HG02678 (cell line): ENCODE data around the gene SCAPER.
"Not testable (repeated sequence)": the region's sequence is repeated elsewhere in the genome, so short reads cannot be mapped to it uniquely, and the experiment has no call there.

Source experiments
- ATAC-seq: cut with Tn5 transposase; IDR thresholded peaks from one replicate; pipeline ENCODE4 v1.9.1; 2021; ENCODE audit warnings: mild to moderate bottlenecking, moderate library complexity; ENCODE audit not compliant: unreplicated experiment

Gene SCAPER

DNA sequence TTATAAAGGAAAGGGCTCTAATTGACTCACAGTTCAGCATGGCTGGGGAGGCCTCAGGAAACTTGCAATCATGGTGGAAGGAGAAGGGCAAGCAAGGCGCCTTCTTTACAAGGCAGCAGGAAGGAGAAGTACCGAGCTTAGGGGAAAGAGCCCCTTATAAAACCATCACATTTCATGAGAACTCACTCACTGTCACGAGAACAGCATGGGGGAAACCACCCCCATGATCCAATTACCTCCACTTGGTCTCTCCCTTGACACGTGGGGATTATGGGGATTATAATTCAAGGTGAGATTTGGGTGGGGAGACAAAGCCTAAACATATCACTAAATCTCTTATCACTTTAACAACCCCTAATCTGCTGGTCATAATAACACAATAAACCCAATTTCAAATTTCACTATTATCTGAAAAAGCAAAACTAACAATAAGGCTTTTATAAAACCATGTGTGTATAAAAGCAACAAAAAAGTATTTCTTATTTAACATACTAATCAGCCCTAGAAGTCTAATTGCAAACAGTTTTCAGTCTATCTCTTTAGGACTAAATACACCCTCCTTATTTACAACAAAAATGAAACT, 43.2 kb downstream of the SCAPER start:
- ATAC-seq = no peak

DNA sequence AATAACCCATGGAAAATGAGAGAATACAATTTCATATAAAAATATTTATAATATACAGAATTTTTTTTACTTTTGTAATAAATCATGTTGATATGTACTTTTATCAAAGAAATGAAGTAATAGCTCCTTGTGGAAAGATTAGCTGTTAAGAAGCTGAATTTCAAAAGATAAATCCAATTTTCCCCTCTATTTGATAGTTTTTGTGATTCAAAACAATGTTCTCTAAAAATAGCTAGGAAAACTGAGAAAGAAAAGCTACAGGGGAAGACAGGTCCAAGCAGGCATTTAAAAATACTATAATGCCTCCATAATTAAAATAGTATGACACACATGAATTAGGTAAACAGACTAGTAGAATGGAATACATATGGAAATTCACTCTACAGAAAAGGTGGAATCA, 44.9 kb downstream of the SCAPER start:
- ATAC-seq = no peak

DNA sequence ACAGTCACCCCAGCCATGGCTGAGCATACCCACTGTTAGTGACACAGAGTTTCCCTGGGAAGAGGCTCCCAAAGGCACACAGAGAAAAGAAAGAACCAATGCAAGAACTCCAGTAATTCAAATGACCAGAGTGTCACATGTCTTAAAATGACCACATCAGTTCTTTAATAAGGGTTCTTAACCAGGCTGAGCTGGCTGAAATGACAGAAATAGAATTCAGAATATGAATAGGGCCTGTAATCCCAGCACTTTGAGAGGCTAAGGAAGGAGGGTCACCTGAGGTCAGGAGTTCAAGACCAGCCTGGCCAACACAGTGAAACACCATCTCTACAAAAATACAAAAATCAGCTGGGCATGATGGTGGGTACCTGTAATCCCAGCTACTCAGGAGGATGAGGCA, 54.8 kb downstream of the SCAPER start:
- ATAC-seq = not testable (repeated sequence)

DNA sequence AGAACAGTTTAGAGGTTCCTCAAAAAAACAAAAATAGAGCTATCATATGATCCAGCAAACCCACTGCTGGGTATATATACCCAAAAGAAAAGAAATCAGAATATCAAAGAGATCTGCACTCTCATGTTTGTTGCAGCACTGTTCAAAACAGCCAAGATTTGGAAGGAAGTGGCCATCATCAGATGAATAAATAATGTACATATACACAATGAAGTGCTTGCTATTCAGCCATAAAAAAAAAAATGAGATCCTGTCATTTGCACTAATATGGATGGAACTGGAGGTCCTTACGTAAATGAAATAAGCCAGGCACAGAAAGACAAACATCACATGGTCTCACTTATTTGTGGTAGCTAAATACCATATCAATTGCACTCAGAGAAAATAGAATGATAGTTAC, 58.4 kb downstream of the SCAPER start:
- no peak for ATAC-seq

DNA sequence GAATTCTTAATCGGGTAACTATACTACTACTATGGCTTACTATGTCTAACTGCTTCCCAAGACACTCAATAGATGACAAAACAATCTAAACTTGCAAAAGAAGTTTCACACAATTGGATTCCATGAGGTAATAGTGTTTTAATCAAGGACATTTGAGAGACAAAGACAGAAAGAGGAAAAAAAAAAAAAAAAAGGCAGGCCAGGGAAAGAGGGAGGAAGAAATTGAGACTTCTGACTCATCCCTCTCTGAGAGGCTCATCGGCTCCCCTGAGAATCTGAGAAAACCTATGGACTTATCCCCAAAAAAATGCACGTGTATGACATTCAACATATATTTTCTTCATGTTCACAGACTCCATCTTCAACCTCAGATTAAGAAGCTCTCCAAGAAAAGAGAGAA, 61.0 kb downstream of the SCAPER start:
- no peak for ATAC-seq

DNA sequence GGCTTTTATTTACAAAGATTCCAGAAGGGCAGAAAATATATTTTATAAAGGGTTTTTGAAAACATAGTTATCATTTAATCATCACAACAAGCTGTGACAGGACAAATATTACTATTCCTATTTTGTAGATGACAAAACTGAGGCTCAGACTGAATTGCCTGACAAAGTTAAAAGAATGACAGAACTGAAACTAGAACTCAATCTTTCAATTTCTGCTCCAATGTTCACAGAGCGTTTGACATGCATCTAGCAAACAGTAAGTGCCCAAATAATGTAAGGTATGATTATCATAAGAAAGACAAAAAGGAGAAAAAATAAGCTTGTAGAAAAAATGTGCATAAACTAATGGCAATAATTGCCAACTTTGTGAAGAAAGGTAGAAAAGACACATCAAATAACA, 61.9 kb downstream of the SCAPER start:
- no peak for ATAC-seq

DNA sequence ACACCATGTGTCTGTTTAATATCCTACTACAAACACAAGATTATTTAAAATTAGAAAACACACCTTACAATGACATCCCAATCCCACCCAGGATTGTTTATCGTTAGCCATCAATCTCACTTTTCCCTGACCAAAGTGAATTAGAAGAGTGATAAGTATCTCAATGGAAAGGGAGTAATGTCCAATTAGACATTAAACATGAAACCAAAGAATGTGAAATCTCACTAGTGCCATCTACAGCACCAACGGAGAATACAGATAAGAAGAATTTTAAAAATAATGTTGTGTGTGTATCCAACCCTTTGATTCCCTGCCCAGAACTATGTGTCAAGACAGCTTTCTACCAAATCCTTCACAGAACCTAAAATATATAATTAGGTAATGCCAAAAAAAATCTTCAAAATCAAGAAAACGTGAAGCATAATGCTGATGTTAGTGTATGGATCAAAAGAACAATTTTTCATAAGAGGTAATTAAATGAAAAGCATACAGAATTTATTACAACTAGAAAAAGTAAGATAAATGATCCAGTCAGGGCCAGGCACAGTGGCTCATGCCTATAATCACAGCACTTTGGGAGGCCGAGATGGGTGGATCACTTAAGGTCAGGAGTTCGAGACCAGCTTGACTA, 64.2 kb downstream of the SCAPER start:
- ATAC-seq = no peak

DNA sequence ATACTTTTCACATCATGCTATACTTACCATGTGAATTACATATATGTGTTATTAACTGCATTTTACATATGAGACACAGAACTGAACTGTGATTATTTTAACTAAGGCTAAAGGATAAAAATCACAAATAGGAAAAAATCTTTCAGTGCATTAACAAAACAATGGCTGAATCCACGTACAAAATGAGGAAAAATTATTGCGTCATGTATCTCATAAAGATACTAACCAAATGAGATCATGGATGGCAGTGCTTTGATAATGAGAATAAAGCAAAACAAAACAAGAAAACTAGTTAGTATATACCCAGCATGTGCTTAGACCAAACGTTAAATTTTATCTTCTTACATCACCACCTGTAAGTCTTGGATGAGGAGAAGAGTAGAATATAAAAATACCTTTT, 66.0 kb downstream of the SCAPER start:
- ATAC-seq = no peak

DNA sequence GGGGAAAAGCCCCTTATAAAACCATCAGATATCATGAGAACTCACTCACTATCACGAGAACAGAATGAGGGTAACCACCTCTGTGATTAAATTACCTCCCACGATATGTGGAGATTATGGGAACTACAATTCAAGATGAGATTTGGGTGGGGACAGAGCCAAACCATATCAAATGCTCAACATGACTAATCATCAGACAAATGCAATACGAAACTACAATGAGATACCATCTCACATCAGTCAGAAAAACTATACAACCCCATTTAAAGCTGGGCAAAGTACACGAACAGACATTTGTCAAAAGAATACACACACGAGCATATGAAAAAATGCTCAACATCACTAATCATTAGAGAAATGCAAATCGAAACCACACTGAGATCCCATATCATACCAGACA, 67.7 kb downstream of the SCAPER start:
- no peak for ATAC-seq

DNA sequence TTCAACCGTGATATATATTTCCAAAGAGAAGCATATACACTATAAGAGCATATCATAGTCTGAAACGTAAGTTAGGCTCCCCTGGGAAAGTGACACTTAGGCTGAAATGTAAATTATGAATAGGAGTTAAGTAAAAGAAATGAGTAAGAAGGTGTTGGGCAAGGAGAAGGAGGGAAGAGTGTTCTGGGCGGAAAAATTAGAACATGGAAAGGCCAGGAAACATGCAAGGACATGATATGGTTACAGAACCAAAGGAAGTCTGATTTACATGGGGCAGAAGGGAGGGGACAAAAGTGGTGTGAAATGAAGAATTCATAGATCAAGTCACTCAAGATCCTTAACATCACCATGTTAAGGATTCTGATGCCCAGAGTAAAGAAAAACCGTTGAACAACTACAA, 75.2 kb downstream of the SCAPER start:
- no peak for ATAC-seq

DNA sequence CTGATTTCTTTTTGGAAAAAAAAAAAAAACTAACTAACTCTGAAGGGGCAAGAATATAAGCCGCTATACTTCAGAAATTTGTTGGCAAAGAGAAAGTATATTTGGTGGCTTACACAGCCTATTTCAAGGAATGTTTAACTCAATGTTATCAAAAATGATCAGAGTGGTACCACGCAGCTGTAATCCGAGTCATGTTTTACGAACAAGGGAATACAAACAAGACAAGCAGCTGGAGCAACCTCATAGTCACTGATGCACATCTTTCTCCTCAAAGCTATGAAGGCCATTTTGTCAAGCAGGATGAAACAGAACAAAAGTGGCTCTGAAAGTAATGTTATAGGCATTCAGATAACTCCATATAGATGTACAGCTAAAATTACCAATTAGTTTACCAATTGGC, 81.2 kb downstream of the SCAPER start:
- ATAC-seq = no peak

DNA sequence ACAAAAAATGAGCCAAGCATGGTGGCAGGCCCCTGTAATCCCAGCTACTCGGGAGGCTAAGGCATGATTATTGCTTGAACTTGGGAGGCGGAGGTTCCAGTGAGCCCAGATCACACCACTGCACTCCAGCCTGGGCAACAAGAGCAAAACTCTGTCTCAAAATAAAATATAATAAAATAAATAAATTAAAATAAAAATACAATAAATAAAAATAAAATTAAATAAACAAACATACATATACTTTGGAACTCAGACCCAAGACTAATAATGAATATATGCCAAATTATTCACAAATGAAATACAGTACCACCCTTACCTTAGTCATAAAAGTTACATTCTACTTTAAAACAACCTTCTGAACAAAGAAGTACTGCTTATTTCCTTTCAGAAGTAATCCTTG, 81.8 kb downstream of the SCAPER start:
- ATAC-seq = no peak

DNA sequence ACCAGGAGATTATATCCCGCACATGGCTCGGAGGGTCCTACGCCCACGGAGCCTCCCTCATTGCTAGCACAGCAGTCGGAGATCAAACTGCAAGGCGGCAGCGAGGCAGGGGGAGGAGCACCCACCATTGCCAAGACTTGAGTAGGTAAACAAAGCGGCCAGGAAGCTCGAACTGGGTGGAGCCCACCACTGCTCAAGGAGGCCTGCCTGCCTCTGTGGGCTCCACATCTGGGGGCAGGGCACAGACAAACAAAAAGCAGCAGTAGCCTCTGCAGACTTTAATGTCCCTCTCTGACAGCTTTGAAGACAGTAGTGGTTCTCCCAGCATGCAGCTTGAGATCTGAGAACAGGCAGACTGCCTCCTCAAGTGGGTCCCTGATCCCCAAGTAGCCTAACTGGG, 86.2 kb downstream of the SCAPER start:
- ATAC-seq = not testable (repeated sequence)

DNA sequence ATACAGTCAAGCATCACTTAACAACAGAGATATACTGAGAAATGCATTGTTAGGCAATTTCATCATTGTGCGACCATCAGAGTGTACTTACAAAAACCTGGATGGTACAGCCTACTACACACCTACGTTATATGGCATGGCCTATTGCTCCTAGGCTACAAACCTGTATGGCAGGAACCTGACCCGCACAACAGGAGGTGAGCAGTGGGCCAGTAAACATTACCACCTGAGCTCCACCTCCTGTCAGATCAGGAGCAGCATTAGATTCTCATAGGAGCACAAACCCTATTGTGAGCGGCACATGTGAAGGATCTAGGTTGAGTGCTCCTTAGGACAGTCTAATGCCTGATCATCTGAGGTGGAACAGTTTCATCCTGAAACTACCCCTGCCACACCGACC, 89.7 kb downstream of the SCAPER start:
- no peak for ATAC-seq

DNA sequence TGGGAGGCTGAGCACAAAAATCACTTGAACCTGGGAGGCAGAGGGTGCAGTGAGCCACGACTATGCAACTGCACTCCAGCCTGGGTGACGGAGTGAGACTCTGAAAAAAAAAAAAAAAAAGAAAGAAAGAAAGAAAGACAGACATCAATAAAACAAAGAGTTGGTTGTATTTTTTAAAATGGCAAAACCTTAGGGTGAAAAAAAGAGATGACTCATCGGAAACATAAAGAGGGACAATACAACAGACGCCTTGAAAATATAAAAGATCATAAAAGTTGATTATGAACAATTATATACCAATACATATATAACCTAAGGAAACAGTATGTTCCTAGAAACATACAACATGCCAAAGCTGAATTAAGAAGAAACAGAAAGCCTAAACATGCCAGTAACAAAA, 92.8 kb downstream of the SCAPER start:
- no peak for ATAC-seq

DNA sequence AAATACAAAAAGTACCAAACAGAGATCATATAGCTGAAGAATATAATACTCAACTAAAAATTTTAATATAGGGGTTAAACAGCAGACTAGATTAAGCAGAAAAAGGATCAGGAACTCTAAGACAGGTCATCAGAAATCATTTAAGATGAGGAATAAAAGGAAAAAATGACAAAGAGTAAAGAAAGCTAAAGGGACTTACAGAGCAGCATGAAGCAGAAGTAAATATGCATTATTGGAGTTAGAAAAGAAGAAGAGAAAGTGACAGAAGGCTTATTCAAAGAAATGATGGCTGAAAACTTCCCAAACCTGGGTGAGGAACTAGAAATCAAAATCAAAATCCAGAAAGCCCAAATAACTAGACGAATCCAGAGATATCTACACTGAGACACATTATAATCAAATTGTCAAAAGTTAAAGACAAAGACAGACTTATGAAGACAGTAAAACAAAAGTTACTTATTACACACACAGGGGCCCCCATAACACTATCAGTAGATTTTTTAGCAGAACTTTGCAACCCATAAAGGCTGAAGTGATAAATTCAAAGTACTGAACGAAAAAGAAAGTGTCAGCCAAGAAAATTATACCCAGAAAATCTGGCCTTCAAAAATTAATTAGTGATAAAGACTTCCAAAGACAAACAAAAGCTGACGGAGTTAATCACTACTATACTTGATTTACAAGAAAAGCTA, 95.6 kb downstream of the SCAPER start:
- no peak for ATAC-seq

DNA sequence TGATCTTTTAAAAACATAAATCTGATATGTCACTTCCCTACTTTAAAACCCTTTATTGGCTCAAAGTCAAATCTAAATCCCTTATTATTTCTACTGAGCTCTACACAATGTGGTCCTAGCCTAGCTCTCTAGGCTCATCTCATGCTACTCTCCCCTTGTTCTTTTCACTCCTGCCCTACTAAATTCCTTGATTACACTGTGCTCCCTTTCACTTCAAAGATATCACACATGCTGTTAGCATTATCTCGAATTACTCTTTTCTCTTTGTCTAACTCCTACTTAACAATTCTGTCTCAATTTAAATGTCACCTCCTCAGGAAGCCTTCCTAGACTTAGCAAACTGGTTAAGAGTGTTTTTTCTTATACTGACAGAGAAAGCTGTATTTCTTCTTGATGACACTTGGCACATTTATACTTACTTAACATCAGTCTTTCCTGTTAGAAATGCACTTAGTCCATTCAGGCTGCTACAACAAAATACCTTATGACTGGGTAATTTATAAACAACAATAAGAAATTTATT, 102.0 kb downstream of the SCAPER start:
- ATAC-seq = no peak

DNA sequence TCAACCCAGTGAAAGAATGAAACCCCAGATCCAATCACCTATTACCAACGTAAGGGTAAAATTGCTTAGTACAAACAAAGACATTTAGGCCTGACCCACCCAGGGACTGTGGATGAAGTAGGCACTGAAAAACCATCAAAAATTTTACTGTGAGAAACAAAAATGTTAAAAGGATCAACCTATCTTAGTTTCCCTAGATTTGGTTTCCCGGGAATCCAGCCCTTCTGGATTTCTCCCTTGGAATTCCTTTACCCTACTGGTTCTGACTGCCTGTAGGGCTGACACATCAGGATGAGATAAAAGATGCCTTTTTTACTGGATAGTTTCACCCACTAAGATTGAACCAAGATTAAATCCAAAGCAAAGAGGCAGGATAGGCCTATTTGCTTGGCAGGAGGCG, 102.7 kb downstream of the SCAPER start:
- no peak for ATAC-seq

DNA sequence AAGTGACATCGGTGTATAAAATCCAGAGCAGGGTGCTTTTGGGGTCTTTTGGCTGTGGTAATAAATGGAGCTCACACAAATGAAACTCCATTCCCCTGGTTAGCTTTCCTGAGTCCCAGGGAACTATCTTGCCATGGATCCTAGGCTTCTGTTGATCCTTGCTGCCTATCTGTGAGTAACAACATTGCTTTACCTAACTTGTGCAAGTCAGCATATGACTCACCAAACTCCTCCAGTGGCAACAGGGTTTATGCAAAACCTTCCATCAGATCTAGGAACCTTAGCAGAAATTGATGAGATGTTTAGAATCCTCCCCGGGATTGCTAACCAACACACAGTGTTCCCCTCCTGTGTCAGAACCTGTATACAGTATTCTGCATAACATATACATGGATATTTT, 105.4 kb downstream of the SCAPER start:
- ATAC-seq = no peak

DNA sequence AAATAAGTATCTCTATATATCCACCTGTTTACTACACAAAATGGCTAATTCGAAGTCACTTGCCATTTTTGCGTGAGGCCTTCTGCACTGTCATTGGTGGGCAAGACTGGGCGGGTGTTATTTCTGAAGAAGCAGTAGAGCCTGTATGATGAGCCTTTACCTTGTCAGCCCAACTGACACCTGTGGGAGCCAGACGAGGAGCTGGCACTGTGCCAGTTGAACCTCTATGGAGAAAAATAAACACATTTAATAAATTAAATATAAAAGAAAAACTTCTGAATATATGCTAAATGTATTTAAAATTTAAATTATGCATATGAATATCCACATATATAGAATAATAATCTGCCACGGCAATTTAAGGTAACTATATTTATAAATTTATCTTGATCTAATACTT, 109.9 kb downstream of the SCAPER start:
- no peak for ATAC-seq

DNA sequence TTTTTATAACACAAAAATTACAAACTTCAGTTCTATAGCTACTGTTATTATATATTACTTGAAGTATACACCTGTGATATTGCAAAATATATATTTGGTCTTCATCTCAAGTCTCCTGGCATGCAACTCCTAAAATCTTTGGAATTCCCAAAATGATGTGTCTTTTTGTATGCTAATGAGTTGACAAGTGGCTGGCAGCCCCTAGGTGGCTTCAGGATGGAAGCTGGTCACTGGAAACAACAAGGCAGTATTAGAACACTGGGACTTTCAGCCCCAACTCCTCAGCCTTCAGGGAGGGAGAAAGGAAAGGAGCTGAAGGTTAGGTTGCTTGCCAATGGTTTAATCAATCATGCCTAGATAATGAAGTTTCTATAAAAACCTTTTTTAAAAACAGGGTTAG, 112.0 kb downstream of the SCAPER start:
- no peak for ATAC-seq

DNA sequence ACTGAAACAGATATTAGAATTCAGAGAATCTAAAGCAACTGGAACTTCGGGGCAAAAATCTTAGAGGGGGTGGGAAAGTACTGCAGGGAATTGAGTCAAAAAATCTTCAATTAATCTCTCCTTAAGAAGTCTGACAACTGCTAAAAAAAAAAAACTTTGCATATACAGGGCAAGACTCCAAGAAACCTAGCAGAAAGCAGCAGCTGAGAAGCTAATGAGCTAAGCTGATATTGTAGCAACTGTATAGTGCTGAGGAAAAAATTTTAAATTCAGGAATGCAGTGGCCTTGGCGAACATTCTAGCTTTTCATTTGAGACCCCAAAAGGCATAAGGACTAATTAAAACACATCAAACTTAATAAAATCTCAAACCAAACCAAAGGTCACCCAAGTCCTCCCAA, 113.6 kb downstream of the SCAPER start:
- no peak for ATAC-seq
